CD4-positive, alpha-beta T cell treated with Interleukin-1 beta for 1 hour (primary cell): Measurements from ENCODE around the gene RALGPS1.

Experiments used
- DNase-seq, 2 donors: peaks; one replicate each; pipeline ENCODE4 v3.0.0-alpha.2; 2020 to 2022

Gene RALGPS1

DNA sequence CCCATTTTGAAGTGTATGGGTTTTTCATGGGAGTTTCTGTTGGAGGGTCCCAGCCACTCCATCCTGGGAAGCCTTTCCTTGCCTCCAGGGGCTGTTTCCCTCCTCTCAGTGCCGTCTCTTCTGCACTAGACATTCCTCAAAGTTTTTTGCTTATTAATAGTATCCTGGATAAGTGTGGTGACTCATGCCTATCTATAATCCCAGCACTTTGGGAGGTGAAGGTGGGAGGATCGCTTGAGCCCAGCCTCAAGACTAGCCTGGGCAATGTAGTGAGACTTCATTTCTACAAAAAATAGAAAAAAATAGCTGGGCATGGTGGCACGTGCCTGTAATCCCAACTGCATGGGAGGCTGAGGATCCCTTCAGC, 43.1 kb downstream of the RALGPS1 start:
- no peak for DNase-seq

DNA sequence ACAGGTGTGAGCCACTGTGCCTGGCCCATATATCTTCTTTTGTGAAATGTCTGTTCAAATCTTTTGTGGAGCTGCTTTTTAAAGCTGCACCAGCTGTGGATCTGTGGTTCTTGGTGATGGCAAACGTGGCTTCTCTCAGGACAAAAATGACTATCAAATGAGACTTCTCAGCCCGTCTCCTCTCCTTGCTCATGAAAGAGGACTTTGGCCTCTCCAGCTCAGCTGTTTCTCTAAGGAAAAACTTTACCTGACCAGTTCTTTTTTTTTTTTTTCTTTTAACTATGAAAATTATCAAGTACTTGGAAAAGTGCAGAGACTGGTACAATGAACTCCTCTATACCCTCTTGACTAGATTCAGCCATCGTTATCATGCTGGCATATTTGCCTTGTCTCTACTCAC, 44.8 kb downstream of the RALGPS1 start:
- DNase-seq: no peak

DNA sequence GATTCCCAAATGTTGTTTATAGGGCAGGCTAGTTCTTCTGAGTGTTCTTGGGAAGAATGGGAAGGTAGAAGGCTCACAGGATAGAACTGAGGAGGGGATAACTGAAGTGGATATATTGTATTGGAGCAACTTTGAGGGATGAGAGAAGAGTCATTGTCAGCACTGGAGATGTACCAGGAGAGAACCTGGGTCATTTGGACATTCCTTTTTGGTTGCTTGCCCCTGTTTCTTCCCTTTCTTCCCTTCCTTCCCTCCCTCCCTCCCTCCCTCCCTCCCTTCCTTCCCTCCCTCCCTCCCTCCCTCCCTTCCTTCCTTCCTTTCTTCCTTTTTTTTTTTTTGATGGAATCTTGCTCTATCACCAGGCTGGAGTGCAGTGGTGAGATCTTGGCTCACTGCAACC, 45.3 kb downstream of the RALGPS1 start:
- DNase-seq: no peak

DNA sequence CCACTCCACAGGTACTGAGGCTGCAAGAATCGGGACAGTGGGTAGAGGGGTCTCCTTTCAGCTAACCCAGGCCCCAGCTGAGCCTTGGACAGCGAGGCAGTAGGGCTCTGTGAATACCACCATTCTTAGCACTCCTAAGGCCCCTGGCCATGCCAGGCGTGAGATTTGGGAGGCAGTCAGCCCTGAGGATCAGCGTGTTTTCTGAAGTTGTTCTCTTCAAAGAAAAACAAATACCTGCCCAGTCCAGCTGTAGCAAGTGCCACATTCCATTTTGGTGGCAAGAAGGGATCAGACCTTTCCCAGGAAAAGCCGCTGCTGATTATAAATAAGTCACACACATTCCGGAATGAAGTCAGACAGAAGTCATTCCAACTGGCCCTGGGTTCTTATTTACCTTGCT, 47.8 kb downstream of the RALGPS1 start:
- no peak for DNase-seq

DNA sequence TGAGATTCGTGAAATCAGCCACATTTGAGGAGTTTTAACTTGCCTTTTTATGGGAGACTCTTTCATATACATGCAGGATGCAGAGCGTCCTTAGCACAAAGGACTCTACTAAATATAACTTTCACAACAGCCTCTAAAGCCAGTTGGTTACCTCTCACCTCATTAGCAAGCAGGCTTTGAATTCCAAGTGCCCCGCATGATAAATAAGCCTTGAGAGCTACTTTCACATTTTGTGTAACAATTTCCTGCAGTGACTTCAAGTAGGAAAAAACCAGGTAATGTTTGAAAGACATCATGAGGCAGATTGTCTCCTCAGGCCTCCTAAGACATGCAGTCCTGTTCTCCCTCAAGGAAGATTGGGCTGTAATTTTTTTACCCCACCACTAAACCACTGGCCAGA, 50.5 kb downstream of the RALGPS1 start:
- no peak for DNase-seq

DNA sequence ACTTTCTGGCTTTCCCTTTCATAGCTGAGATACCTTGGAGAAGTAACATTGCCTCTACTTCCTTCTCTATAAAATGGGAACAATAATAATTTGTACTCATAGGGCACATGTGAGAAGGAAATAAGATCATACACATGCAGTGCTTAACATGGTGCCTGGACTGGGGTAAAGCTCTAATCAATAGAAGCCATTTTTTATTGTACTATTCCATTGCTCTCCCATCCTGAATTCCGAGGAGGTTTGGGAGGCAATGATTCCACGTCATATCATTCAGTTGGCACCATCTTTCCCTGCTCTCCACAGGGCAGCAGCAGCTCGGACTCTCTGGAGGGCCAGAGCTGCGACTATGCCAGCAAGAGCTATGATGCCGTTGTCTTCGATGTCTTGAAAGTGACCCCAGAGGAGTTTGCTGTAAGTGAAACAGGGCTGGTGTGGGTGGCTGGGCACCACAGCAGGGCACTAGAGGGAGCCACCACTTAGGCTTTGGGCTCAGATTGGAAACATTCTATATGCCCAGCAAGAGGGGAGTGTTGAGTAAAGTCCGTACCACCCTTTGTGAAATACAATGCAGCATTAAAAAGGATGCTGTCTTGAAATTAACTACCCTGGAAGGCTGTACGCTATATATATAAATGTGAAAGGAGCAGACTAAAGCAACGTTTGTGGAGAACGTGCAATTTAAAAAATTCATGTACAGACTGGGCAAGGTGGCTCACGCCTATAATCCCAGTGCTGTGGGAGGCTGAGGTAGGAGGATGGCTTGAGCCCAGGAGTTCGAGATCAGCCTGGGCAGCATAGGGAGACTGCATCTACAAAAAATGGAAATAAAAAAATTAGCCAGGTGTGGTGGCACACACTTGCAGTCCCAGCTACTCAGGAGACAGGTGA, 51.2 kb downstream of the RALGPS1 start:
- peak; percentile 47 to 54 for DNase-seq

DNA sequence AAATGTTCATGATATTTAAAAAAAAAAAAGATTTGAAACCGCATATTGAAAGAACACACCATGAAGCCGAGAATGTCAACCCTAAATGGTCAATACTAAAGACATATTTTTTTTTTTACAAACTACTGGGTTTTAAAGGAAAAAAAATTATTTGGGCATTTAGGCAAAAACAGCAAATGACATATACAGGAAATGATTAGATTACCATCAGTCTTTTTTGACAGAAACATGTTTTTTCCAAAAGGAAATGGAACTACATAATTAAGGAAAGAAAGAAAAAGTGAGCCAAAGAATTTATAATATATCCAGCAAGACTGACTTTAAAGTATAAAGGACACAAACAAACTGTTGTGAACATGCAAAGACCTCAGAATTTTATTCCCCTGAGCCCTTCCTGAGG, 56.7 kb downstream of the RALGPS1 start:
- DNase-seq: no peak

DNA sequence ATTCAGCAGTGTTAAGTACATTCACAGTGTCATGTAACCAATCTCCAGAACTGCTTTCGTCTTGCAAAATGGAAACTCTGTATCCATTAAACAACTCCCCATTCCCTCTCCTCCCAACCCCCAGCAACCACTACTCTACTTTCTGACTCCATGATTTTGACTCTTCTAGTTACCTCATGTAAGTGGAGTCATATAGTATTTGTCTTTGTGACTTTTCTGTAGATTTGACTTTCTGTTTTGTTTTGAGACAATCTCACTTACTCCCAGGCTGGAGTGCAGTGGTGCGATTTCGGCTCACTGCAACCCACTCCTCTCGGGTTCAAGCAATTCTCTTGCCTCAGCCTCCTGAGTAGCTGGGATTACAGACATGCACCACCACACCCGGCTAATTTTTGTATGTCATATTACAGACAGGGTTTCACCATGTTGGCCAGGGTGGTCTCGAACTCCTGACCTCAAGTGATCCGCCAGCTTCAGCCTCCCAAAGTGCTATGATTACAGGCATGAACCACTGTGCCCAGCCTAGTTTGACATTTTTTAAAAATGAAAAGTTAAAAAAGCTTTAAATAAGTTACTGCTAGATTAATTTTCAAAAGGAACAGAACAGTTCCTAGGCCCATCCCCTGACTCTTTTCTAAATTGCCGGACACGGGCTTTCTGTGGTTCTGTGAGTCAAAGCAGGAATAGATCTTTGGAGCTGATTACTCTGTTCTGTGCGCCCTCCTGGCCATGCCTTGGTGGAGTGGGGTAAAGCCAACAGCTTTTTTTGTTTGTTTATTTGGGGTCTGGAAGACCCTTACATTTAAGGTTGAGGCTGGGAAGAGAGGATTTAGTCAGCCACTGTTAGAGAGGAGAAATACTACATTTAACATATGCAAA, 59.3 kb downstream of the RALGPS1 start:
- no peak for DNase-seq

DNA sequence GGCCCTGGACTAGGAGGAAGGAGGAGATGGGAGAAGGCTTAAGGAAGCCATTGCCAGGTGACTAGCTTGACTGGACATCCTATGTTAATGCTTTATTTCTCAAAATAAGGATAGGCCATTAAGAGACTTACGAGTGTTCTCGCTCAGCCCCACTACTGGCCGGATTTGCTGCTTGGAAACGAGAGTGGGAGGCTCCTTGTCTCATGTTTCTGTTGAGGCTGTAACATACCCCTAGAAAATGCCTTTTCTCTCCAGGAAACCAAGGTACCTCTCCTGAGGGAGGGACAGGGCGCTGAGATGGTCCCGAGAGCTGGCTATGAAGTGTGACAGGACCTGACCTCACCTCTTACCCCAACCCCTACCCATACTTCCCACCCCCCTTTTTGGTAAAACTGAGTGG, 60.0 kb downstream of the RALGPS1 start:
- no peak for DNase-seq

DNA sequence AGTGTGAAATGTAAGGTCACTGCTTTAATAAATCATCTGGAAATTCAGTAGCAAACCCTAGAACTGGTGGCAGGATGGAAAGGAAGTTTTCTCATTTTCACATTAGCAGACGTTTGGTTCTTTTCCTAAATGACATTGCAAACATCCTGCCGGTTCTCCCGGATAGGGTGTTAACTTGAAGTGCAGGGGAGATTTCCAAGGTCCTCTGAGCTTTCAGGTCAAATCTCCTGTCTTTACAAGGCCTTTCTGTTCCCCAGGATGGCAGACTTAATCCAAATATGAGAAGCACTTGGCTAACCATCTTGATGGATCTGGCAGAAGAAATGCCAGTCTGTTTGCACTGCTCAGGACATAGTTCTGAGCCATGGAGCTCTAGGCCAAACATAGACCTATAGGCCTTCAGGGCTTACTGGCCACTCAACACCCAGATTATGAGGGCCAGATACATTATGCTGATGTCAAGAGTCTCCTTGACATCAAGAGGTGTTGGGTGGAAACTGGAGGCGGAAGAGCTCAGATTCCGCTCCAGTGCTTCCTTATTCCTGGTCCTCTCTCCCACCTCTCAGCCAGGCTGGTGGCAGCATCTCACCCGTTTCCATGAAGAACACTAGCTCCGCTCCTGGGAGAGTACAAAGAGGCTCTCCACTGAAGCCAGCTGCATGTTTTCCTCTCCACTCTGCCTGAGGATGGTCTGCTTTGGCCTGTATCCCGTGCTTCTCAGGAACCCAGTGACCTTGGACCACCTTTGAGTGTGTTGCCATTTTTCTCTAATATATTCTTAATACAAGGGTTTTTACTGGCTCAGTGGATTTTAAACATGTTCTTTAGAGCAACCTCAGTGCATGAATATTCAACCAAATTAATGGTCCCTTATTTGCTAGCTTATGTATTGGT, 61.0 kb downstream of the RALGPS1 start:
- DNase-seq: no peak

DNA sequence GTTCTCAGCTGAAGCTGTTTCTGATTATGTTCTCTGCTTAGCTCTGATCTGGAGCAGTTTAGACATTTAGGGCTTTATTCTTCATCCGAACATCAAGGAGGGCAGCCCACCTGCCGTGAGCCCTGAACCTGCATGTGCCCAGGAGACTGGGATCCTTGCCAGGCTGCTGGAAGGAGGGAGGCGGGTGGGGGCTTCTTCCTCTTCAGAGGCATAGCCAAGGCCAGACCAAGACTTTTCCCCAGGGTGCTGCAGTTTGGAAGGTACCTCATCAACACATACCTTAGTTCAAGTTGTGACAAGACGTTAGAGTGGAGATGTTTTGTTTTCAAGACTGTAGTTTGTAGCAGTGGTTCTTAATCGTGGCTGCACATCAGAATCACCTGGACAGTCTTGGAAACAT, 64.9 kb downstream of the RALGPS1 start:
- no peak for DNase-seq

DNA sequence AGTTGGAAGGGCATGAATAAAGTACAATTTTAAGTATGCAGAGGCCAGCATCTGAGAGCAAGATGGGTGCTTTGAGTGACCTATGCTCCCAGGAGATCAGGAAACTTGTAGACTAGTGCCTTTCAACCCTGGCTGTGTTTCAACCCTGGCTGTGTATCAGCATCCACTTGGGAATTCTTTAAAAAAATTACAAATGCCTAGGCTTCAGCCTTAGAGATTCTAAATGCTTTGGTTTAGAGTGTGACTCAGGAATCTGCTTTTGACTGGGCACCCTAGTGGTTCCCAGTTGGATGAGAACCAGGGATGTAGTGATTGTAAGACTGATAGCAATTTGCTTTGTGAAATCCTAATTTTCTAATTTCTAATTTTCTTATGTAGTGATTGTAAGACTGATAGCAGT, 65.6 kb downstream of the RALGPS1 start:
- DNase-seq: no peak

DNA sequence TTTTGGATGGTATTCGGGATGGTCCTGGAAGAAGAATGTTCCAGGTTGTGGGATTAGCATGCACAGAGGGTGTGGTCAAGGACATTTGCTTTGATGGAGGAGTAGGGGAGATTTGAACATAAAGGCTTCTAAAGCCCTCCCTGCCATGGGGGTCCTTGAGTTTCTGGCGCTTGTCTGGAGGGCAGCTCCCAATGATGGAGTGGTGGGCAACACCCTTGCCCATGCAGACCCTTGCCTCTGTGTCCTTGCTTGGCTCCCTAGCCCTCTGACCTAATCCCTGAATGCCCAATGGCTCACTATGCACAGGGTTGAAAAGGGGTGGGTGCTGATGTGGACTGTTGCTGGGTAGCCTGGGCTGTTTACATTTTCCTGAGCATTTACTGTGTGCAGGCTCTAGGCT, 66.6 kb downstream of the RALGPS1 start:
- no peak for DNase-seq

DNA sequence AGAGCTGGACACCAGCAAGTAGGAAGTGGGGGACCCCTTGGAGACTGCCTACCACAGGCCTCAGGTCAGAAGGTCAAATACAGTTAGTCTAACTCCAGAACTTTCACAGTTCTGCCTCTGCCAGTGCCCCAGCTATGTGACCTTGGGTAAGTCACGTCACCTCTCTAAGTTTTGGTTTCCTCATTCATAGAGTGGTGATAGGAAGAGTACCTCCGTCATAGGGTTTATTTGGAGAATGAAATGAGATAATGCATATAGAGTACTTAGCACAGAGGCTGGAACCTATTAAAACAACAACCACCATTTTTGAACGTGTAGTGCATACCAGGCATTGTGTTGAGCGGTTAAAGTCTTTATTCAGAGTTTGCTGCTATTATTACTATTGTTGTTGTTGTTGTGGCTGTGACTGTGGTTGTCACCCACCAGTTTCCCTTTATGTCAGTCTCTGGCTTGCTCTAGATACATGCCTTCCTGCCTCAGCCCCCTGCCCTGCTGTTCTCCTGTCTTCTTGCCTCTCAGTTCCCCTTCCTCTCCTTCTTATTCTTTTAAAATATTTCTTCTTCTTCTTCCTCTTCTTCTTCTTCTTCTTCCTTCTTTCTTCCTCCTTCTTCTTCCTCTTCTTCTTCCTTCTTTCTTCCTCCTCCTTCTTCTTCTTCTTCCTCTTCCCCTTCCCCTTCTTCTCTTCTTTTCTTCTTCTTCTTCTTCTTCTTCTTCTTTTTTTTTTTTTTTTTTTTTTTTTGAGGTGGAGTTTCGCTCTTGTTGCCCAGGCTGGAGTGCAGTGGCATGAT, 67.8 kb downstream of the RALGPS1 start:
- DNase-seq: peak; percentile 22 to 39

DNA sequence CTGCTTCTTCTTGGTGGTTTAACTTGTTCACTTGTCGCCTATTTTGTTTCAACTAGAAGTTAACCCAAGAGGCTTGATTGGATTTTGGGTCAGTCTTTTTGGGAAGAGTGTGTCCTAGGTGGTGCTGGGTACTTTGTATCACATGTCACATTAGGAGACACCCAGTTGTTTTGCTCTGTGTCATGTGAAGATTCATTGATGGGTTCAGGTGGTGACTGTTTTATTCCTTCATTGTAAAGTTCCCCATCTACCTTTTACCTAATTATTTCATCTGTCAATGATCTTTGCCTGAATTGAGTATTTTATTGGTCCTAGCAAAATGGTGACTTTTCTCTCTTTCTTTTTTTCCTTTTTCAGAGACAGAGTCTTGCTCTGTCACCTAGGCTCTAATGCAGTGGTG, 69.2 kb downstream of the RALGPS1 start:
- no peak for DNase-seq

DNA sequence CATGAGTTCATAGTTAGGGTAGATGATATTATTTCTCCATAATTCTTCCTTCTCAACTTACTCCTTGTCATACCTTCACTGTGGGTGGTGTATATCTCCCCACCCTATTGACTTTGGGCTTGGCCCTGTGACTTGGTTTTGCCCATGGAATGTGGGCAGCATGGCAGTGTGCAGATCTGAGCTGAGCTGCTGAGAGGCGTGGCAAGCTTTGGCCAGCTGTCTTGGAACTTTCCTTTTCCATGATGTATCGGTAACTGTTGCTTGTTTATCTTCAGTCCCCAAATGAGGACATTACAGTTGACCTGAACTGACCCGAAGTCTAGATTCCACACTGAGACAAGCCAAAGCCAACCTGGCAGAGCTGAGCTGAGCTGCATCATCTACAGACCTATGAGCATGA, 70.4 kb downstream of the RALGPS1 start:
- DNase-seq: no peak

DNA sequence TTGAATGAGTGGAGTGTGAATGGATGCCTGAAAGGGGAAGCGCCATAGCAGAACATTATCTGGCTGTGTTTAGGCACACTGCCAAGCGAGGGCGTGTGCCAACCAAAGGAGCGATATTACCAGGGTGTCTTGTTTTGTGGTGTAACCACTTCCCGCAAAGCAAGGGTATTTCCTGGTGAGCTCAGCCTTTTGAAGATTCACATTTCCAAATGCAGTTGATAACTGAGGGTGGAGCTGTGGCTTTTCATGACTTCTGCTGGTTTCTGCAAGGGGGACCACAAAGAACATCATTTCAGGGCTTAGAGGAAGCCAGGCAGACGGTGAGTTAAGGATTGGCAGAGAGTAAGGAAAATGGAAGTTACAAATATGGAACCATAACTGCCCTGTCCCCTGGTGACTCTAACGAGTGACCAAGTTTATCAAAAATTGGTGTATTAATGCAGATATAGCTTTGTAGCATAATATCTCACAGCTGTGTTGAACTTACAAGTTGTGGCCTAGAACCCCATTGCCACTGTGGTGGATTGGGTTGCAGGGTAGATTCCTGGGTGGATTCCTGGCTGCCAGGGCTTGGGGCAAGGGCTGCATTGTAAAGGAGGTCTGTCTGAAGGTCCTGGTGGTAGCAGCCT, 71.4 kb downstream of the RALGPS1 start:
- DNase-seq: peak; percentile 89 to 90

DNA sequence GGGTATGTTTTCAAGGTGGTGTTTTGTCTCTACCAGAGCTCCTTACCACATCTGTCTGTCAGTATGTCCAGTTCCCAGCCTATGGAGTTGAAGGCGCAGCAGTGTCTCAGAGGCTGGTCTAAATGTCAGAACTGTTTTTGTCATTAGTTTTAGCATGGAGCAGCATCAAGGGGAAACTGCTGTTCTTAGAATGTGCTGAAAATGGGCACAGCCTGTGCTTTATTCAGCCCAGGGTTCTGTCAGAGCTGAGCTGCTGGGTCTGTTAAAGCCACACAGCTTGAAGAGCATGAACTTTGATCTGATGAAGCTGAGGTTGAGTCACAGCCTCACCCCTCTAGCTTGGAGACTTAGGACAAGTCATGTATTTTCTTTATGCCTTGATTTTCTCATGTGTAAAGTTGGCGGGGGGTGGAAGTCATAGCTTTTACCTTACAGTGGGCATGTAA, 71.9 kb downstream of the RALGPS1 start:
- DNase-seq: peak in 1 of 2 donors; percentile 30

DNA sequence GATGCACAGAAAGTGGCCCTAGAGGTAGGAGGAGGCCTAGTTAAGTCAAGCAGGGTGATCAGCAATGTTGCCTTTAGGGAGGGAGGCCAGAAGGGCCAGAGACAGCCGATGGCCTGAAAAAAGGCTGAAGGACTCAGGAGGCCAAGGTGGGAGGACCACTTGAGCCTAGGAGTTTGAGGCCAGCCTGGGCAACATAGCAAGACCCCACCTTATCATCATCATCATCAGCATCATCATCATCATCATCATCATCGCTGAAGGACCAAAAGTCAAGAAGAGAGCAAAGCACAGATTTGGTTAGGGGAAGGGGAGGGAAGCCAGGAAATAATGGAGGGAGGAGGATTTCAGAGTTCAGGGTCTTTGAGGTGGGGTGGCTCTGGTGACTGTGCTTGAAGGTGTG, 74.3 kb downstream of the RALGPS1 start:
- no peak for DNase-seq

DNA sequence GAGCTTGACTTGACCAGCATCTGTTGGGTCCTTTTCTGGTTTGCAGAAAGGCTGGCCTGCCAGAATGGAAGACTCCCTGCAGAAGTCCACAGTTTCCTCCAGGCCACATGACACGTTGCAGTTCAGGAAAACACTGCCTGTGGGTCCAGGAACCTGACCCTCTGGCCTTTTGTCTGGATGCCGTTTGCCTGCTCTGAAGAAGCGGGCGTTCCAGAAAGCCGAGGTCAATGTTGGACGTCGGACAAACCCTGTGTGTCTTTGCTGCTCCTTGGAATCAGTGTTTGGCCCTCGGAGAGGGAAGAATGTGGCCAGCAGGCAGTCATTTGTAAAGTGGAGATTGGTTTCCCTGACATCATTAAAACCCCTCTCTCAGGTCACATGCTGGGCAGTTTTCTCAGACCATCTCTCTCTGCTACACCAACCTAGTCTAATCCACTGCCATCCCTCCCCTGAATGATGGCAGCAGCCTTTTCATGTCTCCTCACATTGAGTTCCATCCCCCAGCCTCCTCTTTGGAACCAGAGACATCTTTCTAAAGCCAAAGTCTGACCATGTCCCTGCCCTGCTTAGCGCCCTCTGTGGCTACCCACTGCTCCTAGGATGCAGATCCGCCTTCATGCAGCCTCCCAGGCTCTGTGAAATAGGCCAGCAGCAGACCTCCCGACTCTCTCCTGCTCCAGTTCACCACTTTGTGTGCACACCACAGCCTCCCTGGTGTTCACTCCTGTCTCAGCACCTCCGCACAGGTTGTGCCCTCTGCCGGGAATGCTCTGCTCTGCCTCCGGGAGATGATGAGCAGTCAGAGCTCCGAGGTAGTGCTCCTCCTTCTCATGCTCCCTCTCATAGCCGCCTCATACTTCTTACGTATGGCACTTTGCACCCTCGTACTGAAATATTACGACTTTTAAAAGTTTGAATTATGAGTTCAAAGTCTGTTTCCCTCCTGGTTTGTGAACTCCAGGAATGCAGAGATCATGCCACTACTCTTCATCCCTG, 75.6 kb downstream of the RALGPS1 start:
- no peak for DNase-seq
